IMR-90 (cell line): ENCODE results near the gene MINDY3. TPM values are rescaled to one million over a fixed set of nuclear protein-coding genes. Genes with fewer than 3 reads are reported as not detected.

Experiments used
- ATAC-seq: fragments of 200-7000 bp; cut with Tn5 transposase; 2 replicates; pipeline ENCODE4 v1.9.1; 2020; ENCODE audit warnings: low read depth, mild to moderate bottlenecking, moderate library complexity
- BruUV-seq: library from RNA; stranded (reverse); fragments of 400-500 nt; replicated peaks from 2 replicates; lab custom pipeline; 2021; lab: Mats Ljungman, UMichigan
- CTCF ChIA-PET: fragments of 300-600 bp; formaldehyde crosslinking; extraction: SDS; loops from one replicate; lab custom pipeline; 2021; ENCODE audit warnings: antibody characterized with exemption; lab: Yijun Ruan, JAX
- POLR2A ChIA-PET: fragments of 300-600 bp; sonication (Branson Sonifier 250); formaldehyde crosslinking; loops from one replicate; lab custom pipeline; 2022; ENCODE audit warnings: antibody characterized with exemption; ENCODE audit not compliant: unreplicated experiment; lab: Charles Lee
- DNase-seq: peaks from one replicate; pipeline ENCODE4 v3.0.0; 2013
- H2AFZ ChIP-seq: replicated peaks from 2 replicates; pipeline ENCODE3; 2013; ENCODE audit warnings: low read length, mild to moderate bottlenecking; ENCODE audit not compliant: poor library complexity
- H2AK5ac ChIP-seq: 2 replicates; pipeline ENCODE4 v1.6.1; 2013; ENCODE audit warnings: low read depth, low read length, inconsistent platforms
- H2AK9ac ChIP-seq: replicated peaks from 2 replicates; pipeline ENCODE3; 2013; ENCODE audit warnings: mild to moderate bottlenecking, low read depth, low read length, moderate library complexity; ENCODE audit not compliant: poor library complexity
- H2BK120ac ChIP-seq: 2 replicates; pipeline ENCODE4 v1.6.1; 2013; ENCODE audit warnings: low read depth, low read length, inconsistent platforms
- H2BK15ac ChIP-seq: 3 replicates; pipeline ENCODE4 v1.6.1; 2013; ENCODE audit warnings: low read depth, low read length, inconsistent platforms
- H2BK20ac ChIP-seq: 2 replicates; pipeline ENCODE4 v1.6.1; 2013; ENCODE audit warnings: low read depth, mild to moderate bottlenecking, inconsistent platforms, low read length, moderate library complexity
- H2BK5ac ChIP-seq: 2 replicates; pipeline ENCODE4 v1.6.1; 2013; ENCODE audit warnings: mild to moderate bottlenecking, low read depth, low read length, inconsistent platforms; ENCODE audit not compliant: poor library complexity, severe bottlenecking
- H3K14ac ChIP-seq: replicated peaks from 2 replicates; pipeline ENCODE4 v1.6.1; 2013; ENCODE audit warnings: low read depth, low read length, inconsistent platforms
- H3K18ac ChIP-seq: 2 replicates; pipeline ENCODE4 v1.6.1; 2013; ENCODE audit warnings: low read depth, low read length, control low read depth
- H3K23ac ChIP-seq: 2 replicates; pipeline ENCODE4 v1.6.1; 2013; ENCODE audit warnings: low read depth, low read length, inconsistent platforms
- H3K27ac ChIP-seq: 2 replicates; pipeline ENCODE4 v1.5.1; 2013; ENCODE audit warnings: mild to moderate bottlenecking, control low read depth, low read length; ENCODE audit not compliant: insufficient read depth
- H3K27me3 ChIP-seq: 2 replicates; pipeline ENCODE4 v1.6.1; 2013; ENCODE audit warnings: low read length; ENCODE audit not compliant: control insufficient read depth, insufficient read depth
- H3K36me3 ChIP-seq: 2 replicates; pipeline ENCODE4 v1.6.1; 2013; ENCODE audit warnings: low read length, mixed read lengths; ENCODE audit not compliant: control insufficient read depth, insufficient read depth
- H3K4ac ChIP-seq: 2 replicates; pipeline ENCODE4 v1.6.1; 2013; ENCODE audit warnings: low read depth, low read length, inconsistent platforms
- H3K4me1 ChIP-seq: 2 replicates; pipeline ENCODE4 v1.6.1; 2013; ENCODE audit warnings: low read length, mixed read lengths; ENCODE audit not compliant: control insufficient read depth, insufficient read depth
- H3K4me2 ChIP-seq: 2 replicates; pipeline ENCODE4 v1.6.1; 2013; ENCODE audit warnings: low read depth, mild to moderate bottlenecking, control low read depth, low read length, moderate library complexity
- H3K4me3 ChIP-seq: 2 replicates; pipeline ENCODE4 v1.5.1; 2013; ENCODE audit warnings: low read depth, mild to moderate bottlenecking, control low read depth, low read length, moderate library complexity; ENCODE audit not compliant: insufficient read depth
- H3K56ac ChIP-seq: 2 replicates; pipeline ENCODE4 v1.6.1; 2013; ENCODE audit warnings: low read length, inconsistent platforms; ENCODE audit not compliant: insufficient read depth; ENCODE audit errors: extremely low read depth
- H3K79me1 ChIP-seq, 2 experiments: 2 replicates each; pipeline ENCODE4 v1.6.1; 2013; ENCODE audit warnings: low read length in 2 of 2, inconsistent platforms in 1 of 2, low read depth in 1 of 2
- H3K9ac ChIP-seq: 2 replicates; pipeline ENCODE4 v1.6.1; 2013; ENCODE audit warnings: low read depth, low read length, control low read depth
- H3K9me1 ChIP-seq: 2 replicates; pipeline ENCODE4 v1.6.1; 2013; ENCODE audit warnings: low read length, inconsistent platforms; ENCODE audit not compliant: insufficient read depth
- H3K9me3 ChIP-seq: 2 replicates; pipeline ENCODE4 v1.6.1; 2013; ENCODE audit warnings: low read length; ENCODE audit not compliant: control insufficient read depth, insufficient read depth
- H4K20me1 ChIP-seq: 2 replicates; pipeline ENCODE4 v1.6.1; 2013; ENCODE audit warnings: low read length, inconsistent platforms; ENCODE audit not compliant: insufficient read depth
- H4K5ac ChIP-seq: 2 replicates; pipeline ENCODE4 v1.6.1; 2013; ENCODE audit warnings: mild to moderate bottlenecking, low read depth, low read length, control low read depth
- H4K8ac ChIP-seq, 2 experiments: 2 replicates each; pipeline ENCODE4 v1.6.1; 2013; ENCODE audit warnings: low read depth in 2 of 2, low read length in 2 of 2, control low read depth in 1 of 2, inconsistent platforms in 1 of 2
- H4K91ac ChIP-seq: 2 replicates; pipeline ENCODE4 v1.6.1; 2013; ENCODE audit warnings: low read depth, low read length, inconsistent platforms; ENCODE audit not compliant: insufficient read depth
- BHLHE40 ChIP-seq: fragments of 150-350 bp; IDR thresholded peaks from 2 replicates; pipeline ENCODE4 v1.6.1; 2016; ENCODE audit warnings: mild to moderate bottlenecking, low read depth, low read length
- CEBPB ChIP-seq: IDR thresholded peaks from 2 replicates; pipeline ENCODE4 v1.6.1; 2012; ENCODE audit warnings: low read depth, low read length, improper control_type of control experiment
- CHD1 ChIP-seq: IDR thresholded peaks from 2 replicates; pipeline ENCODE4 v1.6.1; 2012; ENCODE audit warnings: low read depth, low read length, improper control_type of control experiment
- FOS ChIP-seq: fragments of 150-350 bp; IDR thresholded peaks from 2 replicates; pipeline ENCODE4 v1.6.1; 2016; ENCODE audit warnings: low read depth, low read length
- MAFK ChIP-seq: IDR thresholded peaks from 2 replicates; pipeline ENCODE4 v1.6.1; 2012; ENCODE audit warnings: low read depth, low read length, improper control_type of control experiment
- MAZ ChIP-seq: IDR thresholded peaks from 2 replicates; pipeline ENCODE4 v1.6.1; 2012; ENCODE audit warnings: low read depth, mild to moderate bottlenecking, low read length, improper control_type of control experiment, moderate library complexity, borderline replicate concordance
- MXI1 ChIP-seq: IDR thresholded peaks from 2 replicates; pipeline ENCODE4 v1.6.1; 2012; ENCODE audit warnings: low read depth, mild to moderate bottlenecking, low read length, moderate library complexity, borderline replicate concordance
- NFE2L2 ChIP-seq: fragments of 150-350 bp; IDR thresholded peaks from 2 replicates; pipeline ENCODE4 v1.6.1; 2016; ENCODE audit warnings: low read depth, mild to moderate bottlenecking, low read length
- RAD21 ChIP-seq: IDR thresholded peaks from 2 replicates; pipeline ENCODE4 v1.6.1; 2012; ENCODE audit warnings: low read length, improper control_type of control experiment
- RCOR1 ChIP-seq: IDR thresholded peaks from 2 replicates; pipeline ENCODE4 v1.6.1; 2012; ENCODE audit warnings: mild to moderate bottlenecking, low read length, improper control_type of control experiment; ENCODE audit not compliant: insufficient replicate concordance
- RFX5 ChIP-seq: IDR thresholded peaks from 2 replicates; pipeline ENCODE4 v1.8.0; 2012; ENCODE audit warnings: low read depth, mild to moderate bottlenecking, low read length, moderate library complexity
- SMC3 ChIP-seq: fragments of 150-350 bp; IDR thresholded peaks from 2 replicates; pipeline ENCODE4 v1.6.1; 2016; ENCODE audit warnings: low read depth, mild to moderate bottlenecking, antibody characterized with exemption, low read length, moderate library complexity
- USF2 ChIP-seq: fragments of 150-350 bp; IDR thresholded peaks from 2 replicates; pipeline ENCODE4 v1.6.1; 2017; ENCODE audit warnings: mild to moderate bottlenecking, antibody characterized with exemption, low read length, low read depth
- WGBS, 2 experiments: methylation state at CpG; one replicate each; pipeline versions ENCODE4 v1.1.5 to v1.1.7; 2013; ENCODE audit warnings: missing lambda C conversion rate in 2 of 2; ENCODE audit not compliant: insufficient read length in 1 of 2; ENCODE audit errors: extremely low coverage in 2 of 2; 5-methylcytosine and 5-hydroxymethylcytosine counted together
- dilution Hi-C: fragments of 300-500 bp; cut with HindIII; formaldehyde crosslinking; loops from one replicate; pipeline ENCODE4 v1.14.3; 2018; ENCODE audit warnings: low sequenced_read_pairs; ENCODE audit not compliant: unreplicated experiment
- in situ Hi-C: fragments of 300-500 bp; cut with MboI; formaldehyde crosslinking; loops from 3 replicates; pipeline ENCODE4 v1.14.3; 2019; ENCODE audit warnings: low sequenced_read_pairs, inconsistent platforms, mixed read lengths
- intact Hi-C: fragments of 100-400 bp; cut with micrococcal nuclease; formaldehyde crosslinking; loops from 2 replicates; pipeline ENCODE4 v1.10.0; 2022
- polyA plus RNA-seq, 3 experiments: library from polyadenylated mRNA; depleted of rRNA; stranded (reverse); fragments of >200 nt; gene quantifications; 2 replicates each; pipeline ENCODE4 v1.2.3, GENCODE V29; 2012; ENCODE audit warnings: low replicate concordance in 1 of 3
- total RNA-seq: library from RNA; depleted of rRNA; stranded (reverse); fragments of >200 nt; gene quantifications from 2 replicates; pipeline ENCODE4 v1.2.3, GENCODE V29; 2012
- TF ChIP-seq, protein P1 (sequence below): fragments of 150-350 bp; IDR thresholded peaks from 2 replicates; pipeline ENCODE4 v1.6.1; 2016; ENCODE audit warnings: low read depth, mild to moderate bottlenecking, low read length, moderate library complexity, borderline replicate concordance
- TF ChIP-seq, protein P2 (sequence below): conservative IDR thresholded peaks from 2 replicates; pipeline ENCODE4 v1.5.1; 2012; ENCODE audit warnings: mild to moderate bottlenecking, low read depth, low read length, improper control_type of control experiment

MINDY3 gene
- total and polyA plus RNA-seq, 2 of the 4 experiments (the other 2 are of a cell fraction) = 13.9 to 14.5 TPM

- dilution Hi-C loops (no loop called here), intact Hi-C loops (no loop called here), in situ Hi-C loops (loop anchor here (5.0 to 10.0 kb wide), 2 partner anchors 95 to 298 kb away; no protein-coding TSS in a partner anchor)
- no peak overlapping the region for H4K8ac ChIP-seq
- DNase-seq (no peak), ATAC-seq (no peak)
- BruUV-seq = no TSS peak
- no peak overlapping the region for H2AFZ ChIP-seq
- H4K5ac ChIP-seq = no peak overlapping the region
- no peak overlapping the region for H2AK9ac ChIP-seq
- no peak overlapping the region for H3K27ac ChIP-seq
- H2BK5ac ChIP-seq = no peak overlapping the region
- no peaks in the 10 kb centered on the region for H3K79me1 ChIP-seq
- H2BK120ac ChIP-seq = no peak overlapping the region
- H2BK20ac ChIP-seq = no peak overlapping the region
- POLR2A ChIA-PET = no interaction called here
- H3K14ac ChIP-seq = no peak overlapping the region
- no peak overlapping the region for H3K4me3 ChIP-seq
- no CpG with 5 or more reads among the region's 7 CpGs for WGBS, 2 experiments
- no peak for TF ChIP-seq NFE2L2
- no peak for TF ChIP-seq MXI1
- no peak for TF ChIP-seq USF2
- no peak for TF ChIP-seq MAFK
- TF ChIP-seq RCOR1 = no peak
- TF ChIP-seq RAD21 = no peak
- no peak for TF ChIP-seq CHD1
- no peak for TF ChIP-seq MAZ
- no peak for TF ChIP-seq RFX5
- TF ChIP-seq SMC3 = no peak
- no peak for TF ChIP-seq CEBPB
- TF ChIP-seq FOS = no peak
- TF ChIP-seq, protein P1, sequence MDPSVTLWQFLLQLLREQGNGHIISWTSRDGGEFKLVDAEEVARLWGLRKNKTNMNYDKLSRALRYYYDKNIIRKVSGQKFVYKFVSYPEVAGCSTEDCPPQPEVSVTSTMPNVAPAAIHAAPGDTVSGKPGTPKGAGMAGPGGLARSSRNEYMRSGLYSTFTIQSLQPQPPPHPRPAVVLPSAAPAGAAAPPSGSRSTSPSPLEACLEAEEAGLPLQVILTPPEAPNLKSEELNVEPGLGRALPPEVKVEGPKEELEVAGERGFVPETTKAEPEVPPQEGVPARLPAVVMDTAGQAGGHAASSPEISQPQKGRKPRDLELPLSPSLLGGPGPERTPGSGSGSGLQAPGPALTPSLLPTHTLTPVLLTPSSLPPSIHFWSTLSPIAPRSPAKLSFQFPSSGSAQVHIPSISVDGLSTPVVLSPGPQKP = no peak
- TF ChIP-seq BHLHE40 = no peak
- TF ChIP-seq, protein P2, sequence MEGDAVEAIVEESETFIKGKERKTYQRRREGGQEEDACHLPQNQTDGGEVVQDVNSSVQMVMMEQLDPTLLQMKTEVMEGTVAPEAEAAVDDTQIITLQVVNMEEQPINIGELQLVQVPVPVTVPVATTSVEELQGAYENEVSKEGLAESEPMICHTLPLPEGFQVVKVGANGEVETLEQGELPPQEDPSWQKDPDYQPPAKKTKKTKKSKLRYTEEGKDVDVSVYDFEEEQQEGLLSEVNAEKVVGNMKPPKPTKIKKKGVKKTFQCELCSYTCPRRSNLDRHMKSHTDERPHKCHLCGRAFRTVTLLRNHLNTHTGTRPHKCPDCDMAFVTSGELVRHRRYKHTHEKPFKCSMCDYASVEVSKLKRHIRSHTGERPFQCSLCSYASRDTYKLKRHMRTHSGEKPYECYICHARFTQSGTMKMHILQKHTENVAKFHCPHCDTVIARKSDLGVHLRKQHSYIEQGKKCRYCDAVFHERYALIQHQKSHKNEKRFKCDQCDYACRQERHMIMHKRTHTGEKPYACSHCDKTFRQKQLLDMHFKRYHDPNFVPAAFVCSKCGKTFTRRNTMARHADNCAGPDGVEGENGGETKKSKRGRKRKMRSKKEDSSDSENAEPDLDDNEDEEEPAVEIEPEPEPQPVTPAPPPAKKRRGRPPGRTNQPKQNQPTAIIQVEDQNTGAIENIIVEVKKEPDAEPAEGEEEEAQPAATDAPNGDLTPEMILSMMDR = no peak
- no peak overlapping the region for H3K4me2 ChIP-seq
- no peak overlapping the region for H3K9ac ChIP-seq
- H3K27me3 ChIP-seq = peaks cover 5% of the 10 kb centered on the region
- no peak overlapping the region for H3K56ac ChIP-seq
- no peak overlapping the region for H4K91ac ChIP-seq
- no peak overlapping the region for H2BK15ac ChIP-seq
- H3K9me3 ChIP-seq = no peaks in the 10 kb centered on the region
- CTCF ChIA-PET = no interaction called here
- no peaks in the 10 kb centered on the region for H4K20me1 ChIP-seq
- no peak overlapping the region for H3K18ac ChIP-seq
- no peaks in the 10 kb centered on the region for H3K4me1 ChIP-seq
- no peak overlapping the region for H2AK5ac ChIP-seq
- no peak overlapping the region for H3K4ac ChIP-seq
- no peaks in the 10 kb centered on the region for H3K9me1 ChIP-seq
- no peaks in the 10 kb centered on the region for H3K36me3 ChIP-seq
- H3K23ac ChIP-seq = no peak overlapping the region
Measured at GRCh38 chr10:15729890-15730289, 130.4 kb downstream of the MINDY3 start.
